GM10266 (cell line): ENCODE data around the gene SLC37A4.
"Not testable (repeated sequence)": the region's sequence is repeated elsewhere in the genome, so short reads cannot be mapped to it uniquely, and the experiment has no call there.

ENCODE experiments used
- DNase-seq: peaks from one replicate; pipeline ENCODE4 v3.0.0; 2012; ENCODE audit errors: extremely low spot score
- CTCF ChIP-seq: IDR thresholded peaks from 2 replicates; pipeline ENCODE4 v1.5.1; 2012; ENCODE audit warnings: mild to moderate bottlenecking, low read depth; ENCODE audit not compliant: control insufficient read depth, insufficient read depth; ENCODE audit errors: missing control alignments

The SLC37A4 gene

DNA sequence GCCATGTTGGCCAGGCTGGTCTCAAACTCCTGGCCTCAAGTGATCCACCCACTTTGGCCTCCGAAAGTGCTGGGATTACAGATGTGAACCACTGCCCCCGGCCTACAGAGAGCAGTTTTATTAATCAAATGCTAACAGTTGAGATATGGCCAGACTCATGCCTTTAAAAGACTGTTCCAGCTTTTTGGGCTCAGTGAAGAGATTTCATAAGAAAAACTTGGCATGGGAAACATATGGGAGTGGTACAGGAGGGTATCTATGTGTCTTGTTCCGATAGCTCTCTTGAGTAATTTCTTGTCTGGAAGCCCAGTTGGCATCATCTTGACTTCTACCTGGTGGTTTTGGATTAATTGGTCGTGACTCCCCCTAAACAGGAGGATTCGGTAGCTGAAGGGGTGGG is 8.2 kb upstream of the SLC37A4 start:
- DNase-seq = no peak
- TF ChIP-seq CTCF = no peak

DNA sequence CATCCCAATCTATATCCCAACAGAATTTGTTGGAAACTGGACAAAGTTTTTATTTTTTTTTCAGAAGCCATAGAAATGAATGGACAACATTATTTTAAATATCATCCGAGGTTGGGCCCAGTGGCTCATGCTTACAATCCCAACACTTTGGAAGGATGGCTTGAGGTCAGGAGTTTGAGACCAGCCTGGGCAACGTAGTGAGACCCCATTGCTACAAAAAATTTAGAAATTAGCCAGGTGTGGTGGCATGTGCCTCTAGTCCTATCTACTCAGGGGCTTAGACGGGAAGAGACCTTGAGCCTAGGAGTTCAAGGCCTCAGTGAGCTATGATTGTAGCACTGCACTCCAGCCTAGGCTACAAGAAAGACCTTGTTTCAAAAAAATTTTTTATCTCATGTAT is 4.1 kb upstream of the SLC37A4 start:
- TF ChIP-seq CTCF = no peak
- DNase-seq = no peak

DNA sequence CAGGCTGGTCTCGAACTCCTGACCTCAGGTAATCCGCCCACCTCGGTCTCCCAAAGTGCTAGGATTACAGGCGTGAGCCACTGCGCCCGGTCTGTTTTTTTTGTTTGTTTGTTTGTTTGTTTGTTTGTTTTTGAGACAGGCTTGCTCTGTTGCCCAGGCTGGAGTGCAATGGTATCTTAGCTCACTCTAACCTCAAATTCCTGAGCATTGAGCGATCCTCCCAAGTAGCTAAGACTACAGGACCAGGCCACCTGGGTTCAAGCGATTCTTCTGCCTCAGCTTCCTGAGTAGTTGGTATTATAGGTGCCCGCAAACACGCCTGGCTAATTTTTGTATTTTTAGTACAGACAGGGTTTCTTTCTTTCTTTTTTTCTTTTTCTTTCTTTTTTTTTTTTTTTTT is 2.7 kb upstream of the SLC37A4 start:
- DNase-seq = not testable (repeated sequence)

DNA sequence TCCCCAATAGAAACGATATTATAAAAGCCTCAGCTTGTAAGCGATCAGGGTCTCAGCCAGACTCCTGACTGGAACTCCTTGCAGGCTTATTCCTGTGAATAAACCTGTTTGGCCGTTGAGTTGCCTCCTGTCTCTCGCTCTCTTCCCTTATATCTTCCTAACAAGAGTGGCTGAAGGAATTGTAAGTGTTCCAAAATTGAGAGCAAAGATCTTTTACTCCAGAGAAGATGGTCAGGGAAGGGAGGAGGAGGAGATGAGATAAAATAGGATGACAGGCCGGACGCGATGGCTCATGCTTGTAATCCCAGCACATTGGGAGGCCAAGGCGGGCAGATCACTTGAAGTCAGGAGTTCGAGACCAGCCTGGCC is 1.2 kb upstream of the SLC37A4 start:
- no peak for DNase-seq
- no peak for TF ChIP-seq CTCF

- TF ChIP-seq CTCF = no peak
- no peak for DNase-seq
Measured at GRCh38 chr11:119030029-119030328, 698 bp downstream of the SLC37A4 start.

GRCh38 chr11:119029340-119030028 is 1.2 kb downstream of the SLC37A4 start:
- DNase-seq = no peak
- TF ChIP-seq CTCF = no peak

DNA sequence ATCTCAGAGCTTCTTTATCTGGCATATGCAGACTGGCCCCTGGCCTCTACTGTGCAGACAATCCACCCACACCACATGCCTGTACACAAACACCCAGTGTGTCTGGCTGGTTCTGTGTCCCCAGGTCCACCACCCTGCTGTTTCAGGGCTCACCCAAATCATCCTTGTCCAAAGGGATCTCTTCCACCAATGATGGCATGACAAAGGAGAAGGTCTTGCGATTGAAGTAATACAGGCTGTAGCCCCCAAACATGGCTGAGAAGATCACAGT is 1.7 kb downstream of the SLC37A4 start:
- DNase-seq = no peak
- no peak for TF ChIP-seq CTCF

DNA sequence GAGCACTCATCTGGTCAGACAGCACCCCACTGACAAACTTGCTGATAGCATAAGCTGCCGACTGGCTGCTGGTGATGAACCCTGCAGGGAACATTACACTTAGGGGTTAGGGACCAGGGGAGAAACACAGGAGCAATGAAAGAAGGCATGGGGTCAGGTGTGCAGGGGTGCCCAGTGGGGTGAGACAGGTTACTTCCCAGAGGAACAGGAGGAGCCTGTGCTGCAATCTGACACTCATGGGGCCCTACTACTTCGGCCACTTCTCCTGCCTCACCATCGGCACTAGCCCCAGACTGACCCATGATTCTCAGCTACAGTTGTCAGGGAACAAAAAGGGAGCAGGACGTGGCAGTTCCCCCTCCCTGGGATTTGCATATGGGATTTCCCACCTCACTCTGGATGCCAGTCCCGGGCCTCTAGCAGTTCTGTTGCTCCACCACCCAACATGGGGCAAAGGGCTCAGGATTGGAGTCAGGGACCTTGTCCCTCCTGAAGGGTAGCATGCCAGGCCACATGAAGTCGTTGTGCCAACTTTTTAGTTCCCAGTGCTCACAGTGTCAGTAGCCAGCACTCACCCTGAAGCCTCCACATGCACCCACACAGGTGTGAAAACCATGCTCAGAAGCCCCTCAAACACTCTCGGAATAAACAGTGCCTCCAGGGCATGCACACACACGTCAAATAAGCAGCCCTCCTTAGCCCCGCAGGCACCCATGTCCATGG is 2.2 kb downstream of the SLC37A4 start:
- TF ChIP-seq CTCF = no peak
- no peak for DNase-seq
